HL-60 (cell line): ENCODE measurements around the gene TMEM121.
A peak's percentile ranks its signal among the peaks of the same experiment; 100 is the strongest.

Source experiments
- DNase-seq, 2 experiments: peaks; one replicate each; pipeline ENCODE4 v3.0.0-alpha.2; 2010 to 2020; ENCODE audit warnings: low read depth in 1 of 2, low spot score in 1 of 2
- H3K27ac ChIP-seq: fragments of 250-450 bp; sonication (Bioruptor Pico); replicated peaks from 2 replicates; pipeline ENCODE4 v1.5.1; 2020; ENCODE audit warnings: mild to moderate bottlenecking, moderate library complexity
- H3K27me3 ChIP-seq: fragments of 250-450 bp; sonication (Bioruptor Pico); 2 replicates; pipeline ENCODE4 v1.5.1; 2021; ENCODE audit warnings: mild to moderate bottlenecking, moderate library complexity; ENCODE audit not compliant: insufficient read depth, poor library complexity, severe bottlenecking
- H3K4me3 ChIP-seq: replicated peaks from 2 replicates; pipeline ENCODE4 v1.5.1; 2011; ENCODE audit warnings: mild to moderate bottlenecking, control low read depth, low read length; ENCODE audit not compliant: insufficient read depth
- CTCF ChIP-seq: IDR thresholded peaks from one replicate; pipeline ENCODE4 v1.5.1; 2011; ENCODE audit warnings: low read length, control low read depth, inconsistent platforms; ENCODE audit not compliant: insufficient read depth
- GABPA ChIP-seq: IDR thresholded peaks from 2 replicates; pipeline ENCODE4 v1.6.1; 2012; ENCODE audit warnings: low read depth
- POLR2AphosphoS5 ChIP-seq: IDR thresholded peaks from 2 replicates; pipeline ENCODE4 v1.6.1; 2012; ENCODE audit warnings: low read depth
- REST ChIP-seq: IDR thresholded peaks from 2 replicates; pipeline ENCODE4 v1.6.1; 2012; ENCODE audit warnings: low read depth; ENCODE audit not compliant: insufficient replicate concordance
- SPI1 ChIP-seq: IDR thresholded peaks from 2 replicates; pipeline ENCODE4 v1.6.1; 2012; ENCODE audit warnings: low read depth, mild to moderate bottlenecking, borderline replicate concordance

The TMEM121 gene

GRCh38 chr14:105487449-105487985 is 38.9 kb upstream of the TMEM121 start:
- DNase-seq = peak; percentile 57 to 75
- Histone ChIP-seq H3K27me3 (peaks cover 16% of the 10 kb centered on the region), H3K27ac (0 out of 2 replicates have a peak overlapping the region, but pooled peaks have one; percentile 20)

GRCh38 chr14:105487986-105488777 is 38.2 kb upstream of the TMEM121 start:
- TF ChIP-seq SPI1 = no peak
- TF ChIP-seq REST = no peak
- no peak for TF ChIP-seq POLR2AphosphoS5
- no peak for TF ChIP-seq CTCF
- Histone ChIP-seq H3K27ac (0 out of 2 replicates have a peak overlapping the region, but pooled peaks have one; percentile 20), H3K4me3 (peak overlapping the region; percentile 38; the same call in 1 of the 2 replicates), H3K27me3 (peaks cover 16% of the 10 kb centered on the region)
- DNase-seq = no peak

More at GRCh38 chr14:105487449-105487985, 38.9 kb upstream of the TMEM121 start:
- peak; percentile 92 for TF ChIP-seq SPI1
- peak; percentile 21; the same call in 1 of the 2 replicates for TF ChIP-seq POLR2AphosphoS5
- no peak for TF ChIP-seq CTCF
- no peak for TF ChIP-seq GABPA
- no peak for TF ChIP-seq REST
- H3K4me3 ChIP-seq = peak overlapping the region; percentile 38

GRCh38 chr14:105488781-105489541 is 37.4 kb upstream of the TMEM121 start:
- Histone ChIP-seq H3K27ac (peak overlapping the region; percentile 80; the same call in 1 of the 2 replicates), H3K27me3 (peaks cover 16% of the 10 kb centered on the region), H3K4me3 (no peak overlapping the region)
- TF ChIP-seq SPI1 (no peak), GABPA (no peak), REST (no peak), POLR2AphosphoS5 (no peak), CTCF (no peak)
- DNase-seq = no peak
